Pancreas (tissue), 10 donors: ENCODE data around the gene WNT6. TPM values are rescaled to one million over a fixed set of nuclear protein-coding genes. Genes with fewer than 3 reads are reported as not detected.

Experiments
- ATAC-seq, 4 donors: fragments of 200-7000 bp; cut with Tn5 transposase; one replicate each; pipeline versions ENCODE4 v1.8.0 to v1.9.1; 2020; ENCODE audit warnings: mild to moderate bottlenecking in 4 of 4, moderate library complexity in 4 of 4
- DNase-seq, 6 donors: peaks; one replicate each; pipeline ENCODE4 v3.0.0-alpha.2; 2020
- FAIRE-seq: peaks from 2 replicates; lab custom pipeline; 2012; peaks lifted over from hg19 to GRCh38; lab: Jason Lieb, UNC
- H3K27ac ChIP-seq, 4 donors: fragments of 200-600 bp; sonication (generic); 1 replicate in 3 of 4; 2 replicates in 1 of 4; pipeline versions ENCODE4 v1.5.0 to v1.8.0; 2020
- H3K27me3 ChIP-seq, 4 donors: fragments of 200-600 bp; one replicate each; pipeline ENCODE4 v1.8.0; 2021
- H3K36me3 ChIP-seq, 3 donors: fragments of 200-600 bp; sonication (generic) in 1 of 3; one replicate each; pipeline versions ENCODE4 v1.5.0 to v1.8.0; 2020 to 2021
- H3K4me1 ChIP-seq, 3 donors: fragments of 200-600 bp; one replicate each; pipeline ENCODE4 v1.8.0; 2021
- H3K4me3 ChIP-seq, 4 donors: fragments of 200-600 bp; sonication (generic) in 2 of 4; one replicate each; pipeline versions ENCODE4 v1.5.0 to v1.8.0; 2020 to 2021
- H3K9me3 ChIP-seq, 4 donors: fragments of 200-600 bp; one replicate each; pipeline ENCODE4 v1.8.0; 2021
- WGBS, 2 donors: extraction: QIAGEN DNeasy Blood & Tissue Kit; methylation state at CpG; one replicate each; pipeline ENCODE4 v1.1.7; 2013; 5-methylcytosine and 5-hydroxymethylcytosine counted together
- intact Hi-C, 3 donors: fragments of 100-400 bp; cut with DNase I; formaldehyde crosslinking; loops; one replicate each; pipeline versions ENCODE4 v1.11.1 to v1.14.2; 2022
- polyA plus RNA-seq, 2 donors: library from polyadenylated mRNA; stranded (reverse); fragments of 200-250 nt; gene quantifications; one replicate each; pipeline ENCODE4 v1.2.3, GENCODE V29; 2013
- total RNA-seq, 6 donors: library from RNA; stranded (reverse); fragmentation: NEBNext Ultra II Directional in 4 of 6; extraction: Animal tissue kit (Norgen Biotek cat#: 25700) in 4 of 6; gene quantifications; one replicate each; pipeline versions ENCODE4 v1.2.1 to v1.2.4, GENCODE V29; 2021 to 2023
- TF ChIP-seq, protein P1 (sequence below), 4 donors: fragments of 200-600 bp; sonication (generic) in 3 of 4; IDR thresholded peaks; one replicate each; pipeline versions ENCODE4 v1.5.0 to v1.8.0; 2021; ENCODE audit warnings: antibody characterized with exemption in 4 of 4
- donor health status: healthy with polysubstance abuse.
- donor health status: DM: no; HTN: no; CAD: no; lungs with moderate emphysema.
- donor health status: DM: no; HTN: no; CAD: no.
- donor health status: control.
- donor health status: control.
- donor health status: Bipolar disorder and iron deficiency.
- donor health status: DM: yes; HTN: yes; CAD: no.
- donor health status: DM: no; HTN: no; CAD: no.
- donor health status: DM: no; HTN: no; CAD: no.
- donor health status: DM: yes; HTN: yes; CAD: no.

WNT6 gene
- total and polyA plus RNA-seq, 8 donors: 0.09 to 1.2 (median 0.32) TPM; not detected in 1

DNA sequence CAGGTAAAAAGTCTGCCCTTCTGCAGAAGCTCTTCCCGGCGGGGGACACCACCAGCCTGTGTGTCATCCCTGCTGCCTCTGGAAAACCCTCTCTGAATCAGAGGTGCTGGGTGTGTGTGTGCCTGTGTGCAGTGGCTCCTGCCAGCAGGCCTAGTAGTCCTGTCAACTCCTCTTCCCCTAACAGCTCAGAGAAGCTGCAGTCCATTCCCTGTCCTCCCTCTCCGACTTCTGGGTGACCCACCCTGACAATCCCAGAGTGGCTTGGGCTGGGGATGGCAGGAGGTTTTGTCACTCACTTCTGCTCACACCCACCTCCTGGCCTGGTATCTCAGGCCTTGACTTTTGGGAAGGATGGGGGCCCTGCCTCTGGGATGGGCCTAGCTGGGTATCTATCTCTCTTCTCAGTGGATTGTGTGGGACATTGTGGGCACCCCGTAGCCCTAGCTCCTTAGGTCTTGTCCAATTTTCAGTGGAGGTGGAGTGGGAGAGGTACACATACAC is 23.3 kb downstream of the WNT6 start:
- ATAC-seq (no peak), FAIRE-seq (no peak), DNase-seq (no peak)
- H3K36me3 ChIP-seq: no peaks in the 10 kb centered on the region
- intact Hi-C loops: no loop called here
- no peaks in the 10 kb centered on the region for H3K9me3 ChIP-seq
- TF ChIP-seq, protein P1, sequence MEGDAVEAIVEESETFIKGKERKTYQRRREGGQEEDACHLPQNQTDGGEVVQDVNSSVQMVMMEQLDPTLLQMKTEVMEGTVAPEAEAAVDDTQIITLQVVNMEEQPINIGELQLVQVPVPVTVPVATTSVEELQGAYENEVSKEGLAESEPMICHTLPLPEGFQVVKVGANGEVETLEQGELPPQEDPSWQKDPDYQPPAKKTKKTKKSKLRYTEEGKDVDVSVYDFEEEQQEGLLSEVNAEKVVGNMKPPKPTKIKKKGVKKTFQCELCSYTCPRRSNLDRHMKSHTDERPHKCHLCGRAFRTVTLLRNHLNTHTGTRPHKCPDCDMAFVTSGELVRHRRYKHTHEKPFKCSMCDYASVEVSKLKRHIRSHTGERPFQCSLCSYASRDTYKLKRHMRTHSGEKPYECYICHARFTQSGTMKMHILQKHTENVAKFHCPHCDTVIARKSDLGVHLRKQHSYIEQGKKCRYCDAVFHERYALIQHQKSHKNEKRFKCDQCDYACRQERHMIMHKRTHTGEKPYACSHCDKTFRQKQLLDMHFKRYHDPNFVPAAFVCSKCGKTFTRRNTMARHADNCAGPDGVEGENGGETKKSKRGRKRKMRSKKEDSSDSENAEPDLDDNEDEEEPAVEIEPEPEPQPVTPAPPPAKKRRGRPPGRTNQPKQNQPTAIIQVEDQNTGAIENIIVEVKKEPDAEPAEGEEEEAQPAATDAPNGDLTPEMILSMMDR (IDR thresholded peaks at IDR 0.05): no peak
- peaks cover 0 to 11% (median 11%) of the 10 kb centered on the region in 3 donors for H3K4me1 ChIP-seq
- 71 to 76% methylated on average over 4 of the region's 4 CpGs for WGBS, 2 donors
- peak overlapping the region in 1 of 4 donors; percentile 42 for H3K4me3 ChIP-seq
- H3K27me3 ChIP-seq: peaks cover 0 to 14% (median 2%) of the 10 kb centered on the region in 4 donors
- H3K27ac ChIP-seq: no peak overlapping the region

GRCh38 chr2:218883491-218884490 is 24.2 kb downstream of the WNT6 start:
- intact Hi-C loops: no loop called here
- WGBS, 2 donors: 8 to 13% methylated on average over 44 to 89 of the region's 89 CpGs
- Histone ChIP-seq H3K4me1 (peaks cover 0 to 11% (median 11%) of the 10 kb centered on the region in 3 donors), H3K27me3 (peaks cover 0 to 7% (median 2%) of the 10 kb centered on the region in 4 donors), H3K4me3 (peak overlapping the region in 2 of 4 donors; percentile 29 to 42), H3K9me3 (no peaks in the 10 kb centered on the region), H3K27ac (no peak overlapping the region), H3K36me3 (no peaks in the 10 kb centered on the region)
- TF ChIP-seq, protein P1 (IDR thresholded peaks at IDR 0.05): no peak
- ATAC-seq: peak; percentile 63 to 73 (median 70)
- FAIRE-seq: no peak
- peak in 3 of 6 donors; percentile 43 to 79 (median 75) for DNase-seq

DNA sequence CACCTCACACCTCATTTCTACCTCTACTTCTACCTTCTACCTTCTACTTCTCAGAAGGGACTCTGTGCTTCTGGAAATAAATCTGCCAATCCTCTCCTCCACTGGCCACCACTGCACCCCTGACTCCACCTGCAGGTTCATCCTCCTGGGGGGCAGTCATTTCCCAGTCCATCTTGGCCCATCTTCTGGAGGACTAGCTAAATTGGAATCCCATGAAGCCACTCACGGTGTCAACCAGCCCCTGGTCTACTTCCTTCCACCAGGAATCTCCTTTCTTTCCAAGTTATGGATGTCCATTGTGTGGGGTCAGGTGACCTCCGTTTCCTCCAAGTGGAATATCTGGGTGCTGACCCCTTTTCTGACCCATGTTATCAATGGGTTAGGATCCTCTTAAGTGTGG is 24.9 kb downstream of the WNT6 start:
- 82 to 94% methylated on average over 2 of the region's 2 CpGs for WGBS, 2 donors
- DNase-seq (no peak), ATAC-seq (no peak), FAIRE-seq (no peak)
- Histone ChIP-seq H3K4me3 (no peak overlapping the region), H3K27me3 (peaks cover 0 to 4% (median 2%) of the 10 kb centered on the region in 4 donors), H3K36me3 (no peaks in the 10 kb centered on the region), H3K9me3 (no peaks in the 10 kb centered on the region), H3K27ac (no peak overlapping the region), H3K4me1 (peaks cover 0 to 11% (median 10%) of the 10 kb centered on the region in 3 donors)
- intact Hi-C loops: no loop called here
- TF ChIP-seq, protein P1 (IDR thresholded peaks at IDR 0.05): no peak

- no peak for ATAC-seq
- intact Hi-C loops: no loop called here
- DNase-seq: peak in 1 of 6 donors; percentile 44
- TF ChIP-seq, protein P1 (IDR thresholded peaks at IDR 0.05): no peak
- no peak overlapping the region for H3K27ac ChIP-seq
- H3K4me3 ChIP-seq: no peak overlapping the region
- H3K36me3 ChIP-seq: no peaks in the 10 kb centered on the region
- no peaks in the 10 kb centered on the region for H3K4me1 ChIP-seq
- WGBS, 2 donors: 73 to 74% methylated on average over 12 of the region's 12 CpGs
- no peaks in the 10 kb centered on the region for H3K9me3 ChIP-seq
- no peak for FAIRE-seq
- H3K27me3 ChIP-seq: no peaks in the 10 kb centered on the region
These were observed 26.7 kb downstream of the WNT6 start for GRCh38 chr2:218885981-218886947.
